Hematopoietic multipotent progenitor cell (in vitro differentiated cells): ENCODE results near the gene PRKN. TPM values are rescaled to one million over a fixed set of nuclear protein-coding genes. Genes with fewer than 3 reads are reported as not detected.
"Not testable (repeated sequence)": the region's sequence is repeated elsewhere in the genome, so short reads cannot be mapped to it uniquely, and the experiment has no call there.

ENCODE experiments used
- DNase-seq, 3 donors: peaks; one replicate each; pipeline ENCODE4 v3.0.0-alpha.2; 2011 to 2015; ENCODE audit warnings: low read depth in 2 of 3, low spot score in 2 of 3
- total RNA-seq: library from RNA; depleted of rRNA; stranded (reverse); fragments of >200 nt; gene quantifications from one replicate; pipeline ENCODE4 v1.2.3, GENCODE V29; 2012

The PRKN gene
- total RNA-seq, 1 donor: 7.0 TPM

DNA sequence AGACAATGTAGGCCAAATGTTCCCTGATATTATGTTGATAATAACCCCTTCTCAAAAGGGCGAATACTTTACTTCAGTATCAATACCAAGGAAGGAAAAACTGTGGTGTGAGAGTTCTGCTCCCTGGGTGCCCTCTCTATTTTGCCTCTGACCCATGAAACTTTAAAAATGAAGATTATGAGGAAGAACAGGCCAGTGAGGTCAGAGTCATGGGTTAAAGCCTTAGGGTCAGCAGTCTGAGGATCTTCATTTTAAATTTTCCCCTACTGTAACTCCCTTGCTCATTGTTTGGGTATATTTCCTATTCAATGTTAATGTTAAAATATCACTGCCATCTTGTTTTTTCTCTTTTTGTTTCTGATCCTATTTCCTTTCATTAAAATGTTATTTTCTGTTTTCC, 47.9 kb downstream of the PRKN start:
- no peak for DNase-seq

DNA sequence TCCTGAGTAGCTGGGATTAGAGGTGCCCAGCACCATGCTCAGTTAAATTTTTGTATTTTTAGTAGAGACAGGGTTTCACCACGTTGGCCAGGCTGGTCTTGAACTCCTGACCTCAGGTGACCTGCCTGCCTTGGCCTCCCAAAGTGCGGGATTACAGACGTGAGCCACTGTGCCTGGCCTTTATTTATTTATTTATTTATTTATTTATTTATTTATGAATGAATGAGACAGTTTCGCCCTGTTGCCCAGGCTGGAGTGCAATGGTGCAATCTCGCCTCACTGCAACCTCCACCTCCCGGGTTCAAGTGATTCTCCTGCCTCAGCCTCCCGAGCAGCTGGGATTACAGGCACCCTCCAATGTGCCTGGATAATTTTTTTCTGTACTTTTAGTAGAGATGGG, 48.7 kb downstream of the PRKN start:
- not testable (repeated sequence) for DNase-seq

DNA sequence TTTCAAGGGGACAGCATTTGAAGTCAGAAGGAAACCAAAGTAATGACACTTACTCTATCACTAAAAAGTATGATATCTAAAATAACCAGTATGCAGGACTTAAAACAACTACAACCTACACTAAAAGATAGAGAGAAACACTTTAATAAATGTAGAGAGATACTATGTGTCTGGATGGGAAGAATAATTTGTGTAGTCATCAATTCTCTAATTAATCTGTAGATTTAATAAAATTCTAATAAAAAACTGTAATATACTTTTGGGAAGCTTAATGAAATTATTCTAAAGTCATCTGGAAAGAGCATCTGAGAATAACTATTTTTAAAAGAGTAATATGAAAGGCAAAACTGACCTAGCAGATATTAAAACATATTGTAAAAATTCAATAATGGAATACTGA, 52.1 kb downstream of the PRKN start:
- no peak for DNase-seq

DNA sequence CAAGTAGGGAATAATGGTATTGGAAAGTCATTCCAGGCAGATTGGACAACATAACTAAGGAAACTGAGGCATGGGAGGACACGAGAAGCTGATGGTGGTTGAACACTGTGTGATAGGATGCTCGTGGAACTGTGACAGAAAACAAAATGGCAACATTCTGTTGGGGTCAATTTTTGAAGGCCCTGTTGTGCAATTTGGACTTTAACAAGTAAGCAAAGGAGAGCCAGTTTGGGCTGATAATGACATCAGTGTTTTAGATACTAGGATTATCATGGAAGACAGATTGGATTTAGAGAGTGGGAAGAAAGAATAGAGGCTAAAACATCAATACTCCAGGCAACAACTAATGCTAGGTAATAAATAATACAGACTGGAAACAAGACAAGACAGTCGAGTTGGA, 53.1 kb downstream of the PRKN start:
- DNase-seq: no peak

DNA sequence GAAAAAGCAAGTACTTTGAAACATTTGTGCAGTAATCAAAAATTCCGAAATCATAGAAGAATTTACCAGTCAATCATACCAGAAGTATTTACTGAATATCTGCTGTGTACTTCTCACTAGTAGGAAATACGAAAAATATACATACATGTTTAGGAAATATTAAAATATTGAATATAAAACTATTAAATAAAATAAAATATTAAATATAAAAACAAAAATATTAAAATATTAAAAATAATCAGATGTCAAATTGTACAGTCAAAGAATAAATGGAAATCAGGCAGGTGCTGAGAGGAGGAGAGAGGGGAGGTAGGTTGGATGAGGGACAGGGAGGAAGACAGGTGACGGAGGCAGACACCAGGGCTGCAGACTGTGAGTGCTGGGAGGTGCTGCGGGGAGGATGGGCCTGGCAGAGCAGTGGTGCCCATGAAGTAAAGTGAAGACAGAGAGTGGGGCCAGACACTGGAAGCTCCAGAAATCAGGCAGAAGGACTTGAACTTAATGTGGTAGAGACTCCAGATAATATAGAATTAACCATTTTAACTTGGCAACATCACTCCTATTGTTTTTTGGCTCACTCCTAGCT, 55.9 kb downstream of the PRKN start:
- no peak for DNase-seq

DNA sequence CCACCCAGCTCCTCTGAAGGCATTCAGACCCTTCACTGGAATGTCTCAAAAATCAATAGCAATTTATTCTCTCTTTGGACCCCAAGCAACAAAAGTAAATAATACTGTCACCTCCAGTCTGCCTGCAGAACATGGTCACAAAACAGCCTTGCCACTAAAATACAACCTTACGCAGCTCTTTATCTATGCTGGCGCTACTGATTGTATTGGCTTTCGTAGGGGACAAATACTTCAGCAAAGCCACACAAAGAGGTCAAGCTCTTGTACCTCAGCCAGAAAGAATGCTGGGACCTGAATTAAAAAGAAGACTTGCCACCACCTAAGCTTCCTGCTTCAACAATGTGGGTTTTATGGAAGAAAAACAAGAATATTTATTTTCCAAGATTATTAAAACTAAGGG, 57.2 kb downstream of the PRKN start:
- no peak for DNase-seq

DNA sequence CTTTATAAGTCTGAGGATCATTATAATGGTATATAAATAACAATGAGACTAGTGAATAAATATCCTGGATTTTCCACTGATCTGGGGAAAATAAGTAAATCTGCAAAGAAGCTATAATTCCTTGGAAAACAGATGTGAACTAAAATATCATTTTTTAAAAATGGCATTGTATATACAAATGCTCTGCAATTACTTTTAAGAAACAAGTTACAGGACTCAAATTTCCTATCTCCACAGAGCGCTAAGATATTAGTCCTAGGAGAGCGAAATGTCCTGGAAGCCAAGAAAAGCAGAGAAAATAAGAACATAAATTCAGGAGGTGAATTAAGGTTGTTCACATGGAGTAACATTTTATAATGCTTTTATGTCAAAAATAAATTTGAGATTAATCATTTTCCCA, 61.3 kb downstream of the PRKN start:
- no peak for DNase-seq

DNA sequence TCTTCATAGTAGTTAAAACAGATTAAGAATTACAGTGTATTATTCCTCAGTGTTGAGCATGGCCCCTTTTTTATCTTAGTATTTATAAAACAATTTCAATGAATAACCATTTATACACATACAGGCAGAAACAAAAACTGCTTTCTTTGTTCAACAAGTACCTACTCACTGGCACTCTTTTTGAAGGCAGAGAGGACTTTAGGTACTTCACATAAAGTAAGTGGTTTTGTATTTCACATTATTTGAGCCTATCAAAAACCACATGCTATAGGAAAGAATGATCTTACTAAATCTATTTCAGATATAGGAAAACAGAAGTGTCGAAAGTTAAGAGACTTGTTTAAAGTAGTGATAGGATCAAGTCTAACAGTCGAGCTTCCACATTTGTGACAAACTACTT, 73.8 kb downstream of the PRKN start:
- no peak for DNase-seq

DNA sequence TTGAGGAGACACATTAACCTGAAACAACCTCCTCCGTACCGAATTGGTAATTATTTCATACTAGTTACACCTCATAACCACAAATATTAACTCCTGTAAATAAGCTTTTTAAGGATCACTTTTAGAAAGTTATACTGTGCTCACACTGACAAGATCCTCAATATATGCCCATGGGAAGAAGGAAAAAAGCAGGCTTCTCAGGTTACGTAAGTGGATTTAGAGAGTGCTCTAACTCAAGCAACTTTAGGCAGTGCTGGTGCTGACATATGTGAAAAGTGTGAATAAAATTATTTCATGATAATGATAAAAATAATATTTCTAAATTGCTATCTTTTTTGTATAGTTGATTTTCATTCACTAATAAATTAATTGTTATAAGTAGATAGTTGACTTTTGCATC, 76.1 kb downstream of the PRKN start:
- no peak for DNase-seq

DNA sequence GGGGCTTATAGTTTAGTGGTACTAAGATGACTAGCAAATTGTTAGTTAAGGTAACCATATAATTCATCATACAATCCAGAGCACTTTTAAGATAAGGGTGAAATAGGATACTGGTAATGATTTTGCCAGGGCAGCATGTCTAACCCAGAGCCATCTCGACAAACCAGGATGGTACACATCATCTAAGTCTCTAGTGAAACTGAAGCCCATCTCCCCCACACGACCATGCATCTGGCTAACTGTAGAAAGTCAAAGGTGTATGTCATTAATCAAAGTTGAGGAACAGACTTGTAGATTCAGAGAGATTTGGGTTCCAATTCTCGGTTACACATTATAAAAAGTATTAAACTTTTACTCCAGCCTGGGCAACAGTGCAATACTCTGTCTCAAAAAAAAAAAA, 78.3 kb downstream of the PRKN start:
- DNase-seq: no peak

DNA sequence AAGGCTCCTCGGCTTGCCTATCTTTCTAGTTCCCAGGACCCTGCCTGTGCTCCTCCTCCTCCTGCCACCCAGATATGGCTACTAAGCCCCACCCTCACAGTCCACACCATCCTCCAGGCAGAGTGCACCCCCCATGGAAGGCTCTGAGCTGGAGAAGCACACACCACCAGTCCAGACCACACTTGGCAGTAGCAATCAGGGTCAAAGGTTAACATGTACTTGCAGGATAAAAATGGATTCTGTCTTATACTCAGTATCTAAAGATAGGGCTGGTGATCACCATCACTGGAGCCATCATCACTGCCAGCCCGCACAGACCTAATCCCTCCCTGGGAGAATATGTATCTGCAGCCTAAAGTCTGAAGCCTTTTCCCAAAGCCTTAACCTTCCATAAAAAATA, 83.4 kb downstream of the PRKN start:
- no peak for DNase-seq

DNA sequence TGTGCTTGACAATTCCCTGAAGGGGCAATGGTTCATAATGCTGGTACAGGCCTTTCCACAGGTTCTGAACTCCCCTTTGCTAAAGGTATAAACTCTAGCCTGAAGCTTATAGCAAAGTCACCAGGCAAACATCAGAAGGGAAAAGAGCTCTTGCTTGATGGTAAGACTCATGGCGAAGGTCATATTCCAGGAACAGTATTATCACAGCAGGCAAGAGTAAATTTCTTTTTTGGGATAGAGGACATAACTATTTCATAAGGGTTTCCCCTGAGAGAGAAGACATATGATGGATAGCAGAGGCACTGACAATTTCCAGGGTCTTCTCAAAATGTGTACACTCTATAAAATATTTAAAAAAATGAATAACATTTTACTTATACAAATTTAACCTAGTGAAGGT, 86.8 kb downstream of the PRKN start:
- no peak for DNase-seq

DNA sequence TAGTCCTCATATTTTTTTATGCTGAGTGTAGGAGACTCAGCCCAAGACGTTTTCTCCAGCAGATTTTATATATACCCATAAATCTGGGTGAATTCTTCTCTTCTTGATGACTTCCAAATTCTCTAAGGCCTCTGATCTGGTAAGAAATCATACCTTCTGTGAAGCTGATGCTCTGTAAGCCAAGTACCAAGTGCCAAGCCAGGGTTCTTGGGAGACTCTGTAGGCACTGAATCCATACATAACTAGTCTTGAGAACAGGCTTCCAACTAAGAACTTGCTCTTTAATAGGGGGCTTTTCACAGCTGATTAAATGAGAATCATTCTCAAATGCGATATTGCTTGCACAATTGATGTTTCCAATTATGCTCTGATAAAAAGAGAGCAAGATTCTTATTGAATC, 87.6 kb downstream of the PRKN start:
- DNase-seq: no peak

DNA sequence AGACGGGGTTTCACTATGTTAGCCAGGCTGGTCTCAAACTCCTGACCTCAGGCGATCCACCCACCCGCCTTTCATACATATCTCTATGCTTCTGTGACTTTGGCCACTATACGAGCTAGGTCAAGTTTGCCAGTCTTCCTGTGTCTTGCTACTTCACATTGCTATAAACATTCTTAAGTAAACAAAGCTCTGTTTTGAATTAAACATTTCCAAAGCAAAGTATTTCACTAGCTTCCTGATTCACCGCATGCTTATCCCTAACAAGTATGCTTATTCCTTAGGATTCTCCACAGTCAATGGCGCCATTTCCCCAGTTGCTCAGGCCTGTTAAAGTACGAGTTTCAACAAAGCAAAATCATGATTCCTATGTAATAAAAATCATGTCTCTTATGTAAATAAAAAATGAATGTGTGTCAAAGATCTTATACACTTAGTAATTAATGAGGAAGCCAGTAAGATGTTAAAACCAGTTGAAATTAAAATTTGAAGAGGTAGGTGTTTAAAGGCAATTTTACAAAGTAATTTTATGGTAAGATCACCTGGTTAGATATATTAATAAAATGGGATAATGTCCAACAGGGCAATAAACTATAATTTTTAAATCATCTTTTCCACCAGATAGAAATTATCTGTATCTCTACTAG, 88.5 kb downstream of the PRKN start:
- DNase-seq: no peak

DNA sequence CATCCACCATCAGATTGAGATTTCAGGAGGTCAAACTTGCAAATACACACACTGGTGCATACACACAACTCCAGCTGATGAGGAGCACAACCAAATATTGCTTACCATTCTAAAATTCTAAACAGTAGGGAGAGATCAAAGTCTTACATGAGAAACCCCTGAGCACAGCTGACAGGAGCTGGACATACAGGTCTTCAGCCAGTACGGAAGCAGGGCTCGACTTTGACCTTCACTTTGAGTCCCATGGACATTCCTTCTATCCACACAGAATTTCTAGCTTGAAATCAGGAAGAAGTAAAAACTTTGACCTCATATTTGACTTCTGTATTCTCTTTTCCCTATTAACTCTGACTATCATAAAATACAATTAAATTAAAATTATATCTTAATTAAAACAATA, 90.2 kb downstream of the PRKN start:
- DNase-seq: no peak

DNA sequence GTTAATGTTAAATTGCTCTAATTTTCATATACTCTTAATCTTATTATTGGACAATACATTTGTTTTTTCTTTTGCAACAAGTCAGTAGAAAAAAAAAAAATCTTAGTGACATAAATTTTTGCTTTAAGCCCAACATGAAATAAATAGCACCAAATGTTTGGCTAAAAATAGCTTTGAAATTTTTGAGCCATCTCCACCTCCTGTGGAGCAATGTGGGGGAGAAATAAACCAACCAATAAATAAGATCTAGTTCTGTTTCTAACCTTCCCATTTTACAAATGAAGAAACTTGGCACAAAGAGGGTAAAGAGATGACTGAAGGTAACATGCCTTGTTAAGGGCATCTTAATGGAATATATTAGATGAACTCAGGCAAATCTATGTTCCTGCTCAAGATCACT, 91.4 kb downstream of the PRKN start:
- no peak for DNase-seq

DNA sequence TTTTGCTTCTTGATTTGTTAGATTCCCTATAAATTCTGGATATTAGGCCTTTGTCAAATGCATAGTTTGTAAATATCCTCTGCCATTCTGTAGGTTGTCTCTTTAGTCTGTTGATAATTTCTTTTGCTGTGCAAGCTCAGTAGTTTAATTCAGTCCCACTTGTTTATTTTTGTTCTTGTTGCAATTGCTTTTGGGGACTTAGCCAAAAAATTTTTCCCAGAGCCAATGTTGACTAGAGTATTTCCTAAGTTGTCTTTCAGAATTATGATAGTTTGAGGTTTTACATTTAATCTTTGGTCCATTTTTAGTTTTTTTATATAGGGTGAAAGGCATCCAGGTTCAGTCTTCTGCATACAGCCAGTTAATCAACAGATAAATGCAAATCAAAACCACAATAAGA, 96.0 kb downstream of the PRKN start:
- DNase-seq: no peak

DNA sequence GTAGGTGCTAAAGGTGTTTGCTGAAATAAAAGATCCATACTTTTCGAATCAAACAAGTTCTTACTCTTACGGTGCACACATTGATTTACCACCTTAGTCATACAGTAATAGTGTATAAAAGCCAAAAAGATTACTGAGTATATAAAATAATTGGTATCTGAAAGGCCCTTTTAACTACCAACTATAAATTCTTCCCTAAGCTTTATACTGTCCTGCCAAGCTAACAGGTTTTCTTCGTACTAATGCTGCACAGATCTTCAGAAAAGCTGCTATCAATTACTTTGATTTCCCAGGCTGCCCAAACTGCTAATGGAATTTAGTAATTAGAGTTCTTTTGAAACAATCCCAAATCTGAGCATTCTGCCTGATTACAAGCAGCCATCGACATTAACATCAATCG, 97.5 kb downstream of the PRKN start:
- DNase-seq: no peak

DNA sequence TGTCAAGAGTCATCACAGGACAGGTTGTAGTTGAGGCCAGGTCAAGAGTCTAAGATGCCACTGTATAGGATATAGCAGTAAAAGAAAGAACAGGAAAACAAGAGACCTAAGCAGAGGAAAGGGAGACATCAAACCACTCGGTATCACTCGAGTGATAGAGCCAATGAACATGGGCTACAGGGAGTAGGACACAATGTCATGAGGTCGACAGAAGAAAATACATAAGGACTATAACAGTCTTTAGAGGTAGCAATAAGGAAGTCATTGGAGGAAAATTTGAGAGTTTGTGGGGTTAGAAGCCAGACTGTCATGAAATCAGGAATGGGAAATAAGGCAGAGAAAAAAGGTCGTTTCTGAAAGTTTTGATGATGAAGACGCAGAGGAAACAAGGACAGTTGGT, 99.7 kb downstream of the PRKN start:
- no peak for DNase-seq

DNA sequence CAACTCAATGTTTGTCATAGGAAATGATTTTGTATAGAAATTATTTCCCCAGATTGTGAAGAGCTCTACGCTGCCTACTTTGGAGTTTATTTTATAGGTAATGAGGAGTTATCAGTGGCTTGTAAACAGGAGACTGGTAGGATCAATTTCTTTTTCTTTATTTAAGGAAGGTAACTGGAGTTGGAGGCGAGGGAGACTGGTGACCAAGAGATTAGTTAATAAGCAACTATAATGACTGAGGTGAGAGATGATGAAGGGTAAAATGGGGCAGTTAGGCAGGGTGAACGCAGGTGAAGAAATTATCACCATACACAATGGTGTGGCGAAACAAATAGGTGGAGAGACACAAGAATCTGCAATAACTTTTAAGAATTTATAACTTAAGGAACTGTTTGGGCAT, 100.2 kb downstream of the PRKN start:
- DNase-seq: no peak

DNA sequence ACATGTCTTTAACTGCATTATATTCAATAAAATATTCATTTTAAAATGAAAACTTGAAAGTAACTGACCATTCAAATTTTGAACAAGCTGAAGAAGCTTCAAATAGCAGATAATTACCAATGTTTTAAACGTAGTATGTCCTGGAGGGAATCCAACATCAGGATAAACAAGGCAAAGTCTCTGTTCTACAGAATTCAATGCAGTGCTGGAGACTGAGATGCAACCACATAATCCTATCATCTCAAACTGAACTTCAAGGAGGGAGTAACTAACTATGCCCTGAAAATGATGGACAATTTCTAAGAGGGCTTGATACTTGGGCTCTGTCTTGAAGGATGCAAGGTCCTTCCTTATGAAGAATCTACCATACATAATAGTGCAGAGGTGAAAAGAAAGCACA, 100.7 kb downstream of the PRKN start:
- no peak for DNase-seq

DNA sequence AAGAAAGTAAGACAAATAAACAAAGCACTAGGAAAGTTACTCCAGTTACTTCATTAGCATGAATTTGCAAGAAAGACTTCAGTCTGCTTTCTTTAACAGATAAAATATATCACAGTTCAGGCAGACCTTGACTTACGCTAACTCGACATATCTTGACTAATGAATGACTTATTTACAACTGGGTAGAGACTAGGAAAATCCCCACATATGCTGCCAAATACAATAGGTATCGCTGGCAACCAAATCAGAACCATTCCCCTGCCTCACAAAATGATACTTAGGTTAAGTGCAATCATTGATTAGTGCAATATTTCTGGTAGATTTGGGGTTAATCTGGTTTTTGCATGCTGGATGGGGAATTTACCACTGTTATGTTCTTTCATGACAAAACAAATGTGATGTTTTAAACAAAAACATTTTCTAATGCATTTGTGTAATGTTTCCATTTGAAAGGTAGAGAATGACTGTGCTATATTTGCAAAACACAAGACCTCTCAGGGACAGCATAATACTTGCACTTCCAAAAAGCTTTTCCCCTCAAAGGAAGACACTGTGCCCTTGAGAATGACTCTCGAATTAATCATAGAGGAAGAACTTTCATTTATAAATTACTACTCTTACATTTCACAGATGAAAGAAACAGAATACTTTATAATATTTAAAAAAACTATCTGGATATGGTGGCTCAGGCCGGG, 101.6 kb downstream of the PRKN start:
- DNase-seq: no peak

DNA sequence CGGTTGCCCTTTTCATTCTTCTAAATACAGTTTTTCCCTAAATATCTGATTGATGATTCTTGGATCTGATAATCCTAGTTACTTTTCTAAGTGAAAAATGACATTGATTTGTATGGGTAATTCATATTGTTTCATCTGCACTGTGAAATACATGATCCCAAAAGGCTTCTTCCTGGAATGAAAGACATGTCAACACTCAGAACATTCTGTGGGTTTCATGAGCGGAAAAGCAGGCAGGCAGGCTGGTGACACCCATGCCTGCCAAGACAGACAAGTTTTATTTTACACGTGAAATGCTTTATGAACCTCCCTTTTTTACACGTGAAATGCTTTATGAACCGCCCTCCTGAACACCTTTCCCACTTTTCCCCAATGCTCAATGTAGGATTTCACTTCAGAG, 105.0 kb downstream of the PRKN start:
- no peak for DNase-seq
